ENCODE measurements around the gene EGFR.

EGFR gene

GRCh38 chr7:55150709-55151451, 132.1 kb downstream of the EGFR start:
- no peak overlapping the region for H2AFZ ChIP-seq (ENCODE audit: low read length)
- H3K9ac ChIP-seq (ENCODE audit: low read length), result no peak overlapping the region
- no peak for DNase-seq
- H3K27me3 ChIP-seq (replicated peaks; ENCODE audit: insufficient read depth, low read length), result no peaks in the 10 kb centered on the region
- H3F3A ChIP-seq (ENCODE audit: insufficient read depth, low read length), result no peaks in the 10 kb centered on the region
- TF ChIP-seq EZH2phosphoT487 (IDR thresholded peaks at IDR 0.05; ENCODE audit: low read length) (no peak), CTCF (IDR thresholded peaks at IDR 0.05; ENCODE audit: low read length) (no peak), EZH2 (optimal IDR thresholded peaks at IDR 0.05; ENCODE audit: low read depth, low read length) (no peak)
- no peaks in the 10 kb centered on the region for H3K9me3 ChIP-seq (replicated peaks; ENCODE audit: insufficient read depth, low read length)
- no peaks in the 10 kb centered on the region for H3K79me2 ChIP-seq (ENCODE audit: low read length)
- H4K20me1 ChIP-seq (ENCODE audit: insufficient read depth, low read length), result no peaks in the 10 kb centered on the region
- no peaks in the 10 kb centered on the region for H3K9me2 ChIP-seq (replicated peaks; ENCODE audit: insufficient read depth, low read length)
- no peak overlapping the region for H3K4me3 ChIP-seq (ENCODE audit: low read length)
- no peak overlapping the region for H3K27ac ChIP-seq (ENCODE audit: low read length)
- no peaks in the 10 kb centered on the region for H3K36me3 ChIP-seq (replicated peaks; ENCODE audit: insufficient read depth, low read length)
- no peaks in the 10 kb centered on the region for H3K4me1 ChIP-seq (ENCODE audit: low read length)
- H3K4me2 ChIP-seq (ENCODE audit: low read depth, low read length), result no peak overlapping the region

- TF ChIP-seq EZH2 (optimal IDR thresholded peaks at IDR 0.05; ENCODE audit: low read depth, low read length) (no peak), EZH2phosphoT487 (IDR thresholded peaks at IDR 0.05; ENCODE audit: low read length) (no peak), CTCF (IDR thresholded peaks at IDR 0.05; ENCODE audit: low read length) (no peak)
- no peak for DNase-seq
- no peaks in the 10 kb centered on the region for H3F3A ChIP-seq (ENCODE audit: insufficient read depth, low read length)
- no peaks in the 10 kb centered on the region for H3K36me3 ChIP-seq (replicated peaks; ENCODE audit: insufficient read depth, low read length)
- no peak overlapping the region for H3K4me2 ChIP-seq (ENCODE audit: low read depth, low read length)
- H3K27ac ChIP-seq (ENCODE audit: low read length), result no peak overlapping the region
- H3K9me2 ChIP-seq (replicated peaks; ENCODE audit: insufficient read depth, low read length), result no peaks in the 10 kb centered on the region
- H3K79me2 ChIP-seq (ENCODE audit: low read length), result no peaks in the 10 kb centered on the region
- H4K20me1 ChIP-seq (ENCODE audit: insufficient read depth, low read length), result no peaks in the 10 kb centered on the region
- H3K4me3 ChIP-seq (ENCODE audit: low read length), result no peak overlapping the region
- no peaks in the 10 kb centered on the region for H3K4me1 ChIP-seq (ENCODE audit: low read length)
- no peaks in the 10 kb centered on the region for H3K27me3 ChIP-seq (replicated peaks; ENCODE audit: insufficient read depth, low read length)
- no peak overlapping the region for H2AFZ ChIP-seq (ENCODE audit: low read length)
- no peak overlapping the region for H3K9ac ChIP-seq (ENCODE audit: low read length)
- no peaks in the 10 kb centered on the region for H3K9me3 ChIP-seq (replicated peaks; ENCODE audit: insufficient read depth, low read length)
Observed at GRCh38 chr7:55152516-55152915, 133.7 kb downstream of the EGFR start.

DNA sequence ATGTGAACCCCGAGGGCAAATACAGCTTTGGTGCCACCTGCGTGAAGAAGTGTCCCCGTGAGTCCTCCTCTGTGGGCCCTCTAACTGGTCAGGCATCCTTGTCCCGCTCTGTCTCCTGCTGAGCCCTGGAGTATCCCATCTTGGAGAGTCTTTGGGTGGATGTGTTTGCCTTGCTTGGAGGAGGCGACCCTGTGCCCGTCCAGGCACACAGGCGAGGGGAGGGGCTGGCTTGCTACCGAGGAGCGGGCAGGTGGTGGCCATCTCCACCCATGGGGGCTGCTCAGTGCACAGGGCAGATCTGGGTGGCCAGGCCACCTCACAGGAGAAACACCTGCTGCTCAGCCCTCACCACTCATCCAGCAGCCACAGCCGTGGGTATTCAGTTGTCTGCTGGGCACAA, 135.3 kb downstream of the EGFR start:
- no peaks in the 10 kb centered on the region for H3K9me3 ChIP-seq (replicated peaks; ENCODE audit: insufficient read depth, low read length)
- H3K36me3 ChIP-seq (replicated peaks; ENCODE audit: insufficient read depth, low read length), result no peaks in the 10 kb centered on the region
- H3K4me1 ChIP-seq (ENCODE audit: low read length), result no peaks in the 10 kb centered on the region
- no peaks in the 10 kb centered on the region for H4K20me1 ChIP-seq (ENCODE audit: insufficient read depth, low read length)
- no peaks in the 10 kb centered on the region for H3K27me3 ChIP-seq (replicated peaks; ENCODE audit: insufficient read depth, low read length)
- H3F3A ChIP-seq (ENCODE audit: insufficient read depth, low read length), result no peaks in the 10 kb centered on the region
- no peak overlapping the region for H2AFZ ChIP-seq (ENCODE audit: low read length)
- no peak overlapping the region for H3K27ac ChIP-seq (ENCODE audit: low read length)
- H3K9me2 ChIP-seq (replicated peaks; ENCODE audit: insufficient read depth, low read length), result no peaks in the 10 kb centered on the region
- no peak for DNase-seq
- no peak overlapping the region for H3K9ac ChIP-seq (ENCODE audit: low read length)
- no peaks in the 10 kb centered on the region for H3K79me2 ChIP-seq (ENCODE audit: low read length)
- no peak overlapping the region for H3K4me2 ChIP-seq (ENCODE audit: low read depth, low read length)
- TF ChIP-seq EZH2 (optimal IDR thresholded peaks at IDR 0.05; ENCODE audit: low read depth, low read length), result no peak
- no peak for TF ChIP-seq EZH2phosphoT487 (IDR thresholded peaks at IDR 0.05; ENCODE audit: low read length)
- no peak for TF ChIP-seq CTCF (IDR thresholded peaks at IDR 0.05; ENCODE audit: low read length)
- H3K4me3 ChIP-seq (ENCODE audit: low read length), result no peak overlapping the region
